ENCODE results near the gene YPEL3.

DNA sequence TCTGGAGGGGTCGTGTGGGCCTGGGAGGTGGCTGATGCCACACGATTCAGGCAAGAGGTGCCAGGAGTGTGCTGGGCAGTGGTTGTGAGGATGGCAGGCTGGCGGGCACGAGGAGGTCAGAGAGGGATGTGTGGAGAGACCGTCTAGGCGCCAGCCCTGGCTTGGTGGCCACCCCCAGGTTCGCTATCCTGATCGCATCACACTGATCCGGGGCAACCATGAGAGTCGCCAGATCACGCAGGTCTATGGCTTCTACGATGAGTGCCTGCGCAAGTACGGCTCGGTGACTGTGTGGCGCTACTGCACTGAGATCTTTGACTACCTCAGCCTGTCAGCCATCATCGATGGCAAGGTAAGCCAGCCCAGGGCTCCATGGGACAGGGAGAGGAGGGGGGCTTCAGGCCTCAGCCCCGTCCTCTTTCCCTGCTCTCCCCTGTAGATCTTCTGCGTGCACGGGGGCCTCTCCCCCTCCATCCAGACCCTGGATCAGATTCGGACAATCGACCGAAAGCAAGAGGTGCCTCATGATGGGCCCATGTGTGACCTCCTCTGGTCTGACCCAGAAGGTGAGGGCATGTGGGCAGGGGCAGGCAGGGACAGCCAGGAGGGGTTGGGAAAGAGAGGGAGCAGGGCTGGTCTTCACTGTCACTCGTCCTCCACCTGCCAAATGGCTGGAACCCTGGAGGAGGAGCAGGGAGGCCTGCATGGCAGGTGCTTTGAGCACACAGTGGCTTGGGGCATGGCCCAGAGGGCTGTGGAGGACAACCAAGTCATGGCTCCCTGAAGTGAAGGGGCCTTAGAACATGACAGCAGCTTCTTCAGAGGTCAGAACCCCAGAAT lies 12.6 kb downstream of the YPEL3 start:
- TF ChIP-seq EP300 (IDR thresholded peaks at IDR 0.05) (no peak), POLR2A (IDR thresholded peaks at IDR 0.05) (no peak), POLR2AphosphoS5 (IDR thresholded peaks at IDR 0.05) (no peak)
- TF ChIP-seq, protein P1, sequence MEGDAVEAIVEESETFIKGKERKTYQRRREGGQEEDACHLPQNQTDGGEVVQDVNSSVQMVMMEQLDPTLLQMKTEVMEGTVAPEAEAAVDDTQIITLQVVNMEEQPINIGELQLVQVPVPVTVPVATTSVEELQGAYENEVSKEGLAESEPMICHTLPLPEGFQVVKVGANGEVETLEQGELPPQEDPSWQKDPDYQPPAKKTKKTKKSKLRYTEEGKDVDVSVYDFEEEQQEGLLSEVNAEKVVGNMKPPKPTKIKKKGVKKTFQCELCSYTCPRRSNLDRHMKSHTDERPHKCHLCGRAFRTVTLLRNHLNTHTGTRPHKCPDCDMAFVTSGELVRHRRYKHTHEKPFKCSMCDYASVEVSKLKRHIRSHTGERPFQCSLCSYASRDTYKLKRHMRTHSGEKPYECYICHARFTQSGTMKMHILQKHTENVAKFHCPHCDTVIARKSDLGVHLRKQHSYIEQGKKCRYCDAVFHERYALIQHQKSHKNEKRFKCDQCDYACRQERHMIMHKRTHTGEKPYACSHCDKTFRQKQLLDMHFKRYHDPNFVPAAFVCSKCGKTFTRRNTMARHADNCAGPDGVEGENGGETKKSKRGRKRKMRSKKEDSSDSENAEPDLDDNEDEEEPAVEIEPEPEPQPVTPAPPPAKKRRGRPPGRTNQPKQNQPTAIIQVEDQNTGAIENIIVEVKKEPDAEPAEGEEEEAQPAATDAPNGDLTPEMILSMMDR (IDR thresholded peaks at IDR 0.05): no peak

Measured in suprapubic skin (tissue), 4 donors.